Spleen (tissue), 7 donors: Measurements from ENCODE around the gene BTN2A1.

Source experiments
- POLR2A ChIP-seq, 3 donors: fragments of 450-650 bp; IDR thresholded peaks; one replicate each; pipeline ENCODE4 v1.5.1; 2017; ENCODE audit warnings: antibody characterized with exemption in 3 of 3, mild to moderate bottlenecking in 1 of 3
- TF ChIP-seq, protein P1 (sequence below), 11 experiments: fragments of 200-600 bp in 7 of 11; fragments of 450-650 bp in 4 of 11; sonication (generic) in 4 of 11; IDR thresholded peaks in 8 of 11; conservative IDR thresholded peaks in 3 of 11; 1 replicate in 7 of 11; 2 replicates in 4 of 11; pipeline versions ENCODE4 v1.4.0 to v1.8.0; 2016 to 2021; ENCODE audit warnings: antibody characterized with exemption in 11 of 11, inconsistent platforms in 4 of 11, mild to moderate bottlenecking in 1 of 11
- donor health status: DM: no; HTN: no; CAD: no; lungs with moderate emphysema.
- donor health status: DM: no; HTN: no; CAD: no.
- donor health status: DM: no; HTN: no; CAD: no.

DNA sequence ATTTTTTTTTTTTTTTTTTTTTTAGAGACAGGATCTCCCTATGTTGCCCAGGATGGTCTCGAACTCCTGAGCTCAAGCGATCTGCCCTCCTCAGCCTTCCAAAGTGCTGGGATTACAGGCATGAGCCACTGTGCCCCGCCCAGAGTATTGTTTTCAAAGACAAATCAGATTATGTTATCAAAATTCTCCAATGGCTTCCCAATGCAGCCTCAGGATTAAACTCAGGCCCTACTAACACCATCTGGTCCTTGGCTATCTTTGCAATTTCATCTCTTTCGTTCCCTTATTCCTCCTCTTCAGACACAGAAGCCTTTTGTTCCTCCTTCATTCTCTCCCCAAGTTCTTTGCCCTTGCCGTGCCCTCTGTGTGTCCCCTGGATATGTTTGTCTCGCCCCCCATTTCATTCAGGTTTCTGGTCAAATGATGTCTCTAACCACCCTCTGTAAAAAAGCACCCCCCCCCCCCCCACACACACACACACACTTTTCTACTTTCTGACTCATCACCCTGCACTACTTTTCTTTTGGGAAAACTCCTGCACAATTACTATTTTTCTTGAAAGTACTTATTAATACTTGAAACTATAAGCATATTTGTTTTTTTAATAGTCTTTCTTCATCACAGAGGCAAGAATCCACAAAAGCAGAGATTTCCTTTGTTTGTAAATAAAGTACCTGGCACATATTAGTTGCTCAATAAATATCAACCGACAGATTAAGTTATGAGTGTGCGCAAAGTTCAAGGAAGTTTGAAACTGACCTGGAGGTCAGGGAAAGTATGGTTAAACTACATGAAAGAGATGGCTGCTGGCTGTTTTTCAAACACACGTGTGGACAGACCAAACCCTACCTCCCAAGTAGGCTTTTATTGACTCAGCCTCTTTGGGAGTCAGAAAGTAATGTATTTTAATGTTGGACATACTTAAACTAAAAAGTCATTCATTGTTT is 59.0 kb downstream of the BTN2A1 start:
- TF ChIP-seq, protein P1, sequence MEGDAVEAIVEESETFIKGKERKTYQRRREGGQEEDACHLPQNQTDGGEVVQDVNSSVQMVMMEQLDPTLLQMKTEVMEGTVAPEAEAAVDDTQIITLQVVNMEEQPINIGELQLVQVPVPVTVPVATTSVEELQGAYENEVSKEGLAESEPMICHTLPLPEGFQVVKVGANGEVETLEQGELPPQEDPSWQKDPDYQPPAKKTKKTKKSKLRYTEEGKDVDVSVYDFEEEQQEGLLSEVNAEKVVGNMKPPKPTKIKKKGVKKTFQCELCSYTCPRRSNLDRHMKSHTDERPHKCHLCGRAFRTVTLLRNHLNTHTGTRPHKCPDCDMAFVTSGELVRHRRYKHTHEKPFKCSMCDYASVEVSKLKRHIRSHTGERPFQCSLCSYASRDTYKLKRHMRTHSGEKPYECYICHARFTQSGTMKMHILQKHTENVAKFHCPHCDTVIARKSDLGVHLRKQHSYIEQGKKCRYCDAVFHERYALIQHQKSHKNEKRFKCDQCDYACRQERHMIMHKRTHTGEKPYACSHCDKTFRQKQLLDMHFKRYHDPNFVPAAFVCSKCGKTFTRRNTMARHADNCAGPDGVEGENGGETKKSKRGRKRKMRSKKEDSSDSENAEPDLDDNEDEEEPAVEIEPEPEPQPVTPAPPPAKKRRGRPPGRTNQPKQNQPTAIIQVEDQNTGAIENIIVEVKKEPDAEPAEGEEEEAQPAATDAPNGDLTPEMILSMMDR (IDR thresholded peaks at IDR 0.05 in 8 of 11, conservative IDR thresholded peaks at IDR 0.05 in 3 of 11) = no peak
- no peak for TF ChIP-seq POLR2A (IDR thresholded peaks at IDR 0.05)
